ENCODE results near the gene POU3F1.

GRCh38 chr1:38034871-38035270 lies 11.7 kb downstream of the POU3F1 start:
- TF ChIP-seq CTCF (IDR thresholded peaks at IDR 0.05) (no peak), POLR2A (IDR thresholded peaks at IDR 0.05) (no peak)

All from adrenal gland (tissue), 5 donors.